ENCODE results near the gene RELL1.
A peak's percentile ranks its signal among the peaks of the same experiment; 100 is the strongest.

RELL1 gene

GRCh38 chr4:37664696-37665095 lies 21.5 kb downstream of the RELL1 start:
- DNase-seq, result no peak

GRCh38 chr4:37663552-37663951 lies 22.6 kb downstream of the RELL1 start:
- no peak for DNase-seq

- DNase-seq, result no peak
These were observed 23.2 kb downstream of the RELL1 start for GRCh38 chr4:37662861-37663390.

GRCh38 chr4:37662251-37662650 lies 23.9 kb downstream of the RELL1 start:
- DNase-seq, result no peak

GRCh38 chr4:37661772-37662171 lies 24.4 kb downstream of the RELL1 start:
- DNase-seq, result no peak

- no peak for DNase-seq
These were observed 26.5 kb downstream of the RELL1 start for GRCh38 chr4:37659696-37660095.

GRCh38 chr4:37656649-37657048 lies 29.5 kb downstream of the RELL1 start:
- no peak for DNase-seq

GRCh38 chr4:37653601-37654000 lies 32.6 kb downstream of the RELL1 start:
- peak; percentile 10 for DNase-seq

GRCh38 chr4:37652747-37653527 lies 33.2 kb downstream of the RELL1 start:
- DNase-seq, result no peak

GRCh38 chr4:37651781-37652377 lies 34.3 kb downstream of the RELL1 start:
- no peak for DNase-seq

- DNase-seq, result no peak
These were observed 35.7 kb downstream of the RELL1 start for GRCh38 chr4:37650481-37650880.

- no peak for DNase-seq
These were observed 36.9 kb downstream of the RELL1 start for GRCh38 chr4:37649268-37649667.

- DNase-seq, result peak; percentile 15
These were observed 37.9 kb downstream of the RELL1 start for GRCh38 chr4:37648084-37648817.

- DNase-seq, result no peak
These were observed 39.9 kb downstream of the RELL1 start for GRCh38 chr4:37646247-37646646.

- DNase-seq, result peak; percentile 35
These were observed 40.4 kb downstream of the RELL1 start for GRCh38 chr4:37645736-37646135.

GRCh38 chr4:37644962-37645361 lies 41.2 kb downstream of the RELL1 start:
- no peak for DNase-seq

GRCh38 chr4:37641886-37642849 lies 44.0 kb downstream of the RELL1 start:
- no peak for DNase-seq

- no peak for DNase-seq
These were observed 44.8 kb downstream of the RELL1 start for GRCh38 chr4:37641352-37641751.

- DNase-seq, result no peak
These were observed 46.5 kb downstream of the RELL1 start for GRCh38 chr4:37639551-37640285.

GRCh38 chr4:37635155-37635554 lies 51.0 kb downstream of the RELL1 start:
- DNase-seq, result no peak

- no peak for DNase-seq
These were observed 52.0 kb downstream of the RELL1 start for GRCh38 chr4:37634180-37634579.

GRCh38 chr4:37632836-37633235 lies 53.3 kb downstream of the RELL1 start:
- no peak for DNase-seq

Measured in RPMI8226 (cell line).